ENCODE results near the gene TMEM203.

DNA sequence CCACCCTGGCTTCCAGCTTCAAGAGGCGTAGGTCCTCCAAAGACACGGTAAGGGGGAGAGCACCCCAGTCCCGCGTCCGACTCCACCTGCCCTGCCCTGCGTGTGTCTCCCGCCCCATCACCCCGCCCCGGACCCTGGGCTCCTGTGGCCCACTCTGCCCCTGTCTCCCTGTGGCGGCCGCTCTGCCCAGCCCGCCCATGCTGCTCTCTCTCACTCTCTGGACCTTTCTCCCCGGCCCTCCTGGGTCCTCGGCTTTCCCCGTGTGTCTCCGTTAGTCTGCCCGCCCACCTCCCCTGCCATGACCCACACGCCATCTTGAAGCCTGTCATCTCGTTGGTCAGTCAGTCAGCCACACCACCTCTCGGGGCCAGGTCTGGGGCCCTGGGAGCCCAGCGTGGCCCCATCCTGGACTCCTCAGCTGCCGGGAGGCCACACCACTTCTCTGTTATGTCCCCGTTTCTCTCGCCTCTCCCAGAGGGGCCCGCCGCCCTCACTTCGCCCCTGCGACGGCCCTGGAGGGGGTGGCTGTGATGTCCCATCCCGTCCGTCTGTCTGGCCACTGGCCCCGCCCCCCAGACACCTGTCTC, 40.1 kb downstream of the TMEM203 start:
- TF ChIP-seq, protein P1, sequence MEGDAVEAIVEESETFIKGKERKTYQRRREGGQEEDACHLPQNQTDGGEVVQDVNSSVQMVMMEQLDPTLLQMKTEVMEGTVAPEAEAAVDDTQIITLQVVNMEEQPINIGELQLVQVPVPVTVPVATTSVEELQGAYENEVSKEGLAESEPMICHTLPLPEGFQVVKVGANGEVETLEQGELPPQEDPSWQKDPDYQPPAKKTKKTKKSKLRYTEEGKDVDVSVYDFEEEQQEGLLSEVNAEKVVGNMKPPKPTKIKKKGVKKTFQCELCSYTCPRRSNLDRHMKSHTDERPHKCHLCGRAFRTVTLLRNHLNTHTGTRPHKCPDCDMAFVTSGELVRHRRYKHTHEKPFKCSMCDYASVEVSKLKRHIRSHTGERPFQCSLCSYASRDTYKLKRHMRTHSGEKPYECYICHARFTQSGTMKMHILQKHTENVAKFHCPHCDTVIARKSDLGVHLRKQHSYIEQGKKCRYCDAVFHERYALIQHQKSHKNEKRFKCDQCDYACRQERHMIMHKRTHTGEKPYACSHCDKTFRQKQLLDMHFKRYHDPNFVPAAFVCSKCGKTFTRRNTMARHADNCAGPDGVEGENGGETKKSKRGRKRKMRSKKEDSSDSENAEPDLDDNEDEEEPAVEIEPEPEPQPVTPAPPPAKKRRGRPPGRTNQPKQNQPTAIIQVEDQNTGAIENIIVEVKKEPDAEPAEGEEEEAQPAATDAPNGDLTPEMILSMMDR (IDR thresholded peaks at IDR 0.05 in 4 of 5, conservative IDR thresholded peaks at IDR 0.05 in 1 of 5): no peak
- TF ChIP-seq POLR2A (IDR thresholded peaks at IDR 0.05): no peak

Data from gastrocnemius medialis (tissue), 4 donors.